ENCODE measurements around the gene PVR.
"Not testable (repeated sequence)": the region's sequence is repeated elsewhere in the genome, so short reads cannot be mapped to it uniquely, and the experiment has no call there.

Gene PVR

DNA sequence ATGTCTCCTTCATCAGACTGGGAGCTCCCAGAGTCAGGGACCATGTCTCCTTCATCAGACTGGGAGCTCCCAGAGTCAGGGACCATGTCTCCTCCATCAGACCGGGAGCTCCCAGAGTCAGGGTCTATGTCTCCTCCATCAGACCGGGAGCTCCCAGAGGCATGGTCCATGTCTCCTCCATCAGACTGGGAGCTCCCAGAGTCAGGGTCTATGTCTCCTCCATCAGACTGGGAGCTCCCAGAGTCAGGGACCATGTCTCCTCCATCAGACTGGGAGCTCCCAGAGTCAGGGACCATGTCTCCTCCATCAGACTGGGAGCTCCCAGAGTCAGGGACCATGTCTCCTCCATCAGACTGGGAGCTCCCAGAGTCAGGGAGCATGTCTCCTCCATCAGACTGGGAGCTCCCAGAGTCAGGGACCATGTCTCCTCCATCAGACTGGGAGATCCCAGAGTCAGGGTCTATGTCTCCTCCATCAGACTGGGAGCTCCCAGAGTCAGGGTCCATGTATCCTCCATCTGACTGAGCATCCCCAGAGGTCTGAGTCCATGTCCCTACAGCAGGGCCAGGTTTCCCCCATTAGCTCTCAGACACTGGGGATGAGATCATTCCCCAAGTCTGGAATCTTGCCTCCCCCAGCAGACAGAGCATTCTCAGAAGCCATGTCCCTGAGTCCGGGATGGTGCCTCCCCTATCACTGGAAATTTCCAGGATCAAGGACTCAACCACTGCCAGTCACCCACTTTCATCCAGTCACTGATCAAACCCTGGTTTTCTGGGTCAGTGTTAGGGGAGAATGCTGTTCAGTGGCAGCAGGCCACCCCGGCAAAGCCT lies 65.9 kb downstream of the PVR start:
- ATAC-seq = not testable (repeated sequence)

DNA sequence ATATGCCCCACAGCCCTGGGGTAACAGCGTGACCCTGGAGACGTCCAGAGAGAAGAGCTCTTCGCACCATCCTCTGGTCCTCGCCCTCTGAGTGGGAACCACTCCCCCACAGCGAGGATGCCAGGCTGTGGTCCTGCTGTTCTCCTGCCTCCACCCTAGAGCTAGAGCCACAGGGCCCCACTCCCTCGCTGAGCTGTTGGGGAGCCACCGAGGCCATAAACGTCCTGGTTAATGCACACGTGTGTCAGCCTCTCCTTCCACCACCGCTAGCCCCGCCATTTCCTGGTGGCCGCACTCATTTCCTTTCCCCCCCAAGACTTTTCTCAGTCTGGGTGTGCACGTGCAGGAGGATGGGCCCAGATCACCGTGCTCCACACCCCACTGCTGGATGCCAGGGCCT lies 66.8 kb downstream of the PVR start:
- ATAC-seq = no peak
- TF ChIP-seq RARB (CRISPR knock-in tag; IDR thresholded peaks at IDR 0.05) (no peak), TOX (CRISPR knock-in tag; IDR thresholded peaks at IDR 0.05; ENCODE audit: borderline replicate concordance) (no peak)

DNA sequence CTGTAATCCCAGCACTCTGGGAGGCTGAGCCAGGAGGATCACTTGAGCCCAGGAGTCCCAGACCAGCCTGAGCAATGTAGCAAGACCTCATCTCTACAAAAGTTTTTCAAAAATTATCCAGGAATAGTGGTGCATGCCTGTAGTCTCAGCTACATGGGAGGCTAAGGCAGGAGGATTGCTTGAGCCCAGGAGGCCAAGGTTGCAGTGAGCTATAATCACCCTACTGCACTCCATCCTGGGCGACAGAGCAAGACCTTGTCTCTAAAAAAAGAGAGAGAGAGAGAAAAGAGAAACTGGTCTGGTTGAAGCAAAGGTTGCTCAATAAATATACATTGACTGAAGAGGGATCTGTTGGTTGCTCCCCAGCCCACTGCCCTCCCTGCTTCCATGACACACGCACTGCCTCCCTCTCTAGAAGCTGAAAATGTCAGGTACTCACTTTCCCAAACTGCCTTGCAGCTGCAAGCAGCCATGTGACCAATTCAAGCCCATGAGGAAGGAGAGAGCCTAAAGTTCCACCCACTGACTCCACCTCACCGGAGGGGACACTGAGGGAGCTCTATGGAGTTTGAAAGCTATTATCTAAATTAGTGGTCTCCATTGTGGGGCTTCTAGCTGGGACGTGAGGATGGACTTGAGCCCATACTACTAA lies 69.3 kb downstream of the PVR start:
- TF ChIP-seq ISL1 (CRISPR knock-in tag; IDR thresholded peaks at IDR 0.05) (no peak), ZC3H10 (CRISPR knock-in tag; IDR thresholded peaks at IDR 0.05) (no peak), ESRRG (CRISPR knock-in tag; IDR thresholded peaks at IDR 0.05) (no peak), ARNTL (CRISPR knock-in tag; IDR thresholded peaks at IDR 0.05; ENCODE audit: borderline replicate concordance, low read depth) (no peak), ZFP3 (CRISPR knock-in tag; IDR thresholded peaks at IDR 0.05) (no peak)
- TF ChIP-seq, protein P1, sequence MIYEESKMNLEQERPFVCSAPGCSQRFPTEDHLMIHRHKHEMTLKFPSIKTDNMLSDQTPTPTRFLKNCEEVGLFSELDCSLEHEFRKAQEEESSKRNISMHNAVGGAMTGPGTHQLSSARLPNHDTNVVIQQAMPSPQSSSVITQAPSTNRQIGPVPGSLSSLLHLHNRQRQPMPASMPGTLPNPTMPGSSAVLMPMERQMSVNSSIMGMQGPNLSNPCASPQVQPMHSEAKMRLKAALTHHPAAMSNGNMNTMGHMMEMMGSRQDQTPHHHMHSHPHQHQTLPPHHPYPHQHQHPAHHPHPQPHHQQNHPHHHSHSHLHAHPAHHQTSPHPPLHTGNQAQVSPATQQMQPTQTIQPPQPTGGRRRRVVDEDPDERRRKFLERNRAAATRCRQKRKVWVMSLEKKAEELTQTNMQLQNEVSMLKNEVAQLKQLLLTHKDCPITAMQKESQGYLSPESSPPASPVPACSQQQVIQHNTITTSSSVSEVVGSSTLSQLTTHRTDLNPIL (CRISPR knock-in tag; IDR thresholded peaks at IDR 0.05; ENCODE audit: low read depth) = no peak
- TF ChIP-seq, protein P2, sequence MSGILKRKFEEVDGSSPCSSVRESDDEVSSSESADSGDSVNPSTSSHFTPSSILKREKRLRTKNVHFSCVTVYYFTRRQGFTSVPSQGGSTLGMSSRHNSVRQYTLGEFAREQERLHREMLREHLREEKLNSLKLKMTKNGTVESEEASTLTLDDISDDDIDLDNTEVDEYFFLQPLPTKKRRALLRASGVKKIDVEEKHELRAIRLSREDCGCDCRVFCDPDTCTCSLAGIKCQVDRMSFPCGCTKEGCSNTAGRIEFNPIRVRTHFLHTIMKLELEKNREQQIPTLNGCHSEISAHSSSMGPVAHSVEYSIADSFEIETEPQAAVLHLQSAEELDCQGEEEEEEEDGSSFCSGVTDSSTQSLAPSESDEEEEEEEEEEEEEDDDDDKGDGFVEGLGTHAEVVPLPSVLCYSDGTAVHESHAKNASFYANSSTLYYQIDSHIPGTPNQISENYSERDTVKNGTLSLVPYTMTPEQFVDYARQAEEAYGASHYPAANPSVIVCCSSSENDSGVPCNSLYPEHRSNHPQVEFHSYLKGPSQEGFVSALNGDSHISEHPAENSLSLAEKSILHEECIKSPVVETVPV (CRISPR knock-in tag; IDR thresholded peaks at IDR 0.05) = no peak
- ATAC-seq = peak; percentile 87

Measured in SK-N-SH treated with all-trans-retinoic acid at 6 μM for 48 hours (cell line).